ENCODE results near the gene RBP3.

DNA sequence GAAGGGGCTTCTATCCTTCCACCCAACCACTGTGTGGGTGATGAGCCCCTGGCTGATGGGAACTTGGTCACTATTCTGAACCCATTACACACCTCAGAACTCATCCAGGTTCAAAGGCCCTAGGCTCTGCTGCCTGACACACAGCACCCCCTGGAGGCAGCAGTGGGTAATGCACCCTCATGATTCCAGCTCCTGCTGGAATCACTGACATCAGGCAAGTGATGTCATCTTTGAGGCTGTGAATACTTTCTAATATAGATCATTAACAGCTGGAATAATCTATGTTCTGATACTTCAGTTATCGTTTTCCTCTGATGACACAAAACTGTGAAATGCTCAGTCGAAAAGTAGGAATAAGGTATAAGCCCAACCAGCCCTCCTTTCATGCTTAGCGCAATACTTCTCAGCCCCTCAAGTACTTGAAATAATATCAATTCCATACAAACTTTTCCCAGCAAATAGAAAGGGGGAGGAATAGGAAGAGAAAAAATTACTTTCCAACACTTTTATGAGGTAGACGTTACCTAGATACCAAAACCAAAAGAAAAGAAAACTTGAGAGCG is 7.5 kb upstream of the RBP3 start:
- TF ChIP-seq POLR2AphosphoS5 (IDR thresholded peaks at IDR 0.05; ENCODE audit: low read depth): no peak
- TF ChIP-seq, protein P1, sequence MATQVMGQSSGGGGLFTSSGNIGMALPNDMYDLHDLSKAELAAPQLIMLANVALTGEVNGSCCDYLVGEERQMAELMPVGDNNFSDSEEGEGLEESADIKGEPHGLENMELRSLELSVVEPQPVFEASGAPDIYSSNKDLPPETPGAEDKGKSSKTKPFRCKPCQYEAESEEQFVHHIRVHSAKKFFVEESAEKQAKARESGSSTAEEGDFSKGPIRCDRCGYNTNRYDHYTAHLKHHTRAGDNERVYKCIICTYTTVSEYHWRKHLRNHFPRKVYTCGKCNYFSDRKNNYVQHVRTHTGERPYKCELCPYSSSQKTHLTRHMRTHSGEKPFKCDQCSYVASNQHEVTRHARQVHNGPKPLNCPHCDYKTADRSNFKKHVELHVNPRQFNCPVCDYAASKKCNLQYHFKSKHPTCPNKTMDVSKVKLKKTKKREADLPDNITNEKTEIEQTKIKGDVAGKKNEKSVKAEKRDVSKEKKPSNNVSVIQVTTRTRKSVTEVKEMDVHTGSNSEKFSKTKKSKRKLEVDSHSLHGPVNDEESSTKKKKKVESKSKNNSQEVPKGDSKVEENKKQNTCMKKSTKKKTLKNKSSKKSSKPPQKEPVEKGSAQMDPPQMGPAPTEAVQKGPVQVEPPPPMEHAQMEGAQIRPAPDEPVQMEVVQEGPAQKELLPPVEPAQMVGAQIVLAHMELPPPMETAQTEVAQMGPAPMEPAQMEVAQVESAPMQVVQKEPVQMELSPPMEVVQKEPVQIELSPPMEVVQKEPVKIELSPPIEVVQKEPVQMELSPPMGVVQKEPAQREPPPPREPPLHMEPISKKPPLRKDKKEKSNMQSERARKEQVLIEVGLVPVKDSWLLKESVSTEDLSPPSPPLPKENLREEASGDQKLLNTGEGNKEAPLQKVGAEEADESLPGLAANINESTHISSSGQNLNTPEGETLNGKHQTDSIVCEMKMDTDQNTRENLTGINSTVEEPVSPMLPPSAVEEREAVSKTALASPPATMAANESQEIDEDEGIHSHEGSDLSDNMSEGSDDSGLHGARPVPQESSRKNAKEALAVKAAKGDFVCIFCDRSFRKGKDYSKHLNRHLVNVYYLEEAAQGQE (IDR thresholded peaks at IDR 0.05; ENCODE audit: insufficient replicate concordance, low read depth): no peak
- TF ChIP-seq GABPA (IDR thresholded peaks at IDR 0.05; ENCODE audit: low read depth): no peak
